Mucosa of stomach (tissue), 1 donor: Measurements from ENCODE around the gene GRIP1.

Experiments used
- H3K27me3 ChIP-seq: one replicate; pipeline ENCODE4 v1.7.0; 2013; ENCODE audit warnings: mild to moderate bottlenecking, low read length; ENCODE audit not compliant: control insufficient read depth, insufficient read depth
- H3K36me3 ChIP-seq: one replicate; pipeline ENCODE4 v1.7.0; 2013; ENCODE audit warnings: low read length; ENCODE audit not compliant: control insufficient read depth, insufficient read depth
- H3K4me1 ChIP-seq: one replicate; pipeline ENCODE4 v1.7.0; 2013; ENCODE audit warnings: mild to moderate bottlenecking, low read length; ENCODE audit not compliant: control insufficient read depth, insufficient read depth
- H3K4me3 ChIP-seq: one replicate; pipeline ENCODE4 v1.7.0; 2013; ENCODE audit warnings: low read length
- H3K9ac ChIP-seq: one replicate; pipeline ENCODE4 v1.7.0; 2013; ENCODE audit warnings: mild to moderate bottlenecking, low read length, moderate library complexity
- H3K9me3 ChIP-seq: one replicate; pipeline ENCODE4 v1.7.0; 2013; ENCODE audit warnings: mild to moderate bottlenecking, low read length, moderate library complexity; ENCODE audit not compliant: control insufficient read depth
- donor health status: Pancreatic carcinoma.

GRIP1 gene

DNA sequence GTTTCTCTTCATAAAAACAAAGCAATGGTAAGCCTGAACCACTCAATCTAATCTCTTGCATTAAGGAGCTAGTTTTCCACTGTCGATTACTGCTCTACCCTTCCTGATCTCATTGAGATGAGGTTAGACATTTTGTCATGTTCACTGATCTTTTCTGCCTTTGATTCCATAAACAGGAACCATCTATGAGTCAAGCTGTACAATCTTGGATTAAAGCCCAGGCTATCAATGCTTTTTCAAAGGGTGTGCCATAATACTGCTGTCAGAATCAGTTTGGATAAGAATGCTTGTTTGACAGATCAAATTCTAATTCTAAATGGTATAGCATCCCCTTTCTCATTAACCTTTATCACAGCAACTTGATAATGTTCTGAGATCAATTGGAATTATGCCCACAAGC, 16.1 kb downstream of the GRIP1 start:
- no peaks in the 10 kb centered on the region for H3K36me3 ChIP-seq
- no peak overlapping the region for H3K9ac ChIP-seq
- H3K9me3 ChIP-seq, result no peaks in the 10 kb centered on the region
- no peaks in the 10 kb centered on the region for H3K27me3 ChIP-seq
- peaks cover 6% of the 10 kb centered on the region for H3K4me1 ChIP-seq
- no peak overlapping the region for H3K4me3 ChIP-seq

DNA sequence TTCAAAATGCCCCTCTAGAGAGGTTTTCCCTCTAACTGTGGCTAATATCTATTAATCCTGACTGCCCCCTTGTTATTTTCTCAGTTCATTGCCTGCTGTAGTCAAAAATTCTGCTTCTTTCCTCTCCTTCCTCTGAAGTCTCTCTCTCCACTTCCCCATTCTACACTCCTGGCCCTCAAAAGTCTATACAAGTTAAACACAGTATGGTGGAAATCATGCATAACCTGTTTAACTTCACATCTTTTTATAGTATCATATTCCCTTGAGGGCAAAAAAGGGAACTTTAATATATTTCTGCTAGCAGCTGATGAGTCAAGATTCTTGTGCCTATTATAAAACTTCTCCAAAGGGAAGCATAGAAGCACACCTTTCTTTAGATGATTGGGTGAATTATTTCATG, 16.7 kb downstream of the GRIP1 start:
- Histone ChIP-seq H3K27me3 (no peaks in the 10 kb centered on the region), H3K9me3 (no peaks in the 10 kb centered on the region), H3K36me3 (no peaks in the 10 kb centered on the region), H3K4me3 (no peak overlapping the region), H3K4me1 (peaks cover 6% of the 10 kb centered on the region), H3K9ac (no peak overlapping the region)

DNA sequence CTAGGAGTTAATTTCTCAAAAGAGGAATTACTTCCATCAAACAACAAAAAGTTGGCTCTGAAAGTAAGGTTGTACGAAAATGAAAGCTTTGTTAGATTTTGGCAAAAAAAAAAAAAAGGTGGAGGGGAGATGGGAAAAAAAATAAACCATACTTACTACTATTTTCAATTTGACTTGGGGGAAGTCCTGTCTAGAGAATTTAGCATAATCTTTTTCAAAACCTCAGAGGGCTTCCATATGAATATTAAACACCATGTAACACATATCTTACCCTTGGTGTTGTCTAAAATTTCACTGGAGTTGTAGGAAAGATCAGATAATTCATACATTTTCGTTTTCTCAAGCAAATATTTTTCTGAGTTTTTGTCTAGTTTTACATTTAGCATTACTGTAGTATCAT, 17.5 kb downstream of the GRIP1 start:
- Histone ChIP-seq H3K36me3 (no peaks in the 10 kb centered on the region), H3K4me1 (peaks cover 6% of the 10 kb centered on the region), H3K9me3 (no peaks in the 10 kb centered on the region), H3K9ac (no peak overlapping the region), H3K4me3 (no peak overlapping the region), H3K27me3 (no peaks in the 10 kb centered on the region)

DNA sequence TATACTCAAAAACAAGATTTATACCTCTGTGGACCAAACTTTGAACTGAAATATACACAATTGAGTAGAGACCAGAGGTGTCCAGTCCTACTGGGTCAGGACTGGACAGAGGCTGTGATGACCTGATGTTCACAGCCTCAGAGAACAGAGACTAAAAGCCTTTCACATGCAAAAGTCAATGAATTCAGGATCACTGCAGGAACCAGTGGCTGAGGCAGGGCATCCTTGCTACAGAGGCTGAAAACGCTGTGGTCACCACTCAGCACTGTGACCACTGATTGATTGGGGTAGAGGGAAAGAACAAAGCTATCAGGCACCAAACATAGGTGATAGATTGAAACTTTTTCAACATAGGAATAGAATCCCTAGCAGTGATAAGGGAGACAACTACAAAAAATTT, 25.1 kb downstream of the GRIP1 start:
- H3K36me3 ChIP-seq, result no peaks in the 10 kb centered on the region
- no peak overlapping the region for H3K4me3 ChIP-seq
- no peak overlapping the region for H3K9ac ChIP-seq
- H3K27me3 ChIP-seq, result no peaks in the 10 kb centered on the region
- peaks cover 6% of the 10 kb centered on the region for H3K4me1 ChIP-seq
- H3K9me3 ChIP-seq, result no peaks in the 10 kb centered on the region

DNA sequence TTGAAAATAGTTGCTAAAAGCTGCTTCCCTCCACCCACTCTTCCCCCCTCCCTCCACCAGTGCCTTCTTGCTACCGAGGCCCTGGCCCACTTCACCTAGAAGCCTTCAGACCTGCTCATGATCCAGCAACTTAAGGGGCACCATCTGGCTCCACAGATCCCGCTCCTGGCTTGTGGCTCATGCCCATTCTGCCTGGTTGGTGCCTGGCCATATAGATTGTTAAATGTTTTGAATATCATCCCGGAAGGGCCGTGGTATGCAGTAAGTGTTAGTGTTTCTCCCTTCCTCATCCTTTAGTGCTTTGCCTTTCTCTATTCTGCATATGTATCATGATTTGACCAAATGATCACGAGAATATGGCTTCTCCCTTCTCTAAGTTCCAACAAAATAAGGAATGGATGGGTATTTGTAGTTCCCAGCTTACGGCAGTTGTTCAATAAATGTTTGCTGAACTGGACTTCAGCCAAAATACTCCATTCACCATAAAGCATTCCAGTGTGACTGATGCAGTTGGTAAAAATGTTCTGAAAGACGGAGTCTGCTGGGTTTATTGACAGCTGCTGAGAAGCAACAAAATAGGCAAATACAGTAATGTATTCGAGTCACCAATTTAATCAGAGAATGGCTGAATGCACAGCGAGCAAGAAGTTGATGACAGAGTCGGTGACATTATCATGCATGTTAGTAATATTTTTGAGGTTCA, 30.7 kb downstream of the GRIP1 start:
- Histone ChIP-seq H3K4me3 (no peak overlapping the region), H3K36me3 (no peaks in the 10 kb centered on the region), H3K27me3 (no peaks in the 10 kb centered on the region), H3K9me3 (no peaks in the 10 kb centered on the region), H3K4me1 (no peaks in the 10 kb centered on the region), H3K9ac (no peak overlapping the region)

DNA sequence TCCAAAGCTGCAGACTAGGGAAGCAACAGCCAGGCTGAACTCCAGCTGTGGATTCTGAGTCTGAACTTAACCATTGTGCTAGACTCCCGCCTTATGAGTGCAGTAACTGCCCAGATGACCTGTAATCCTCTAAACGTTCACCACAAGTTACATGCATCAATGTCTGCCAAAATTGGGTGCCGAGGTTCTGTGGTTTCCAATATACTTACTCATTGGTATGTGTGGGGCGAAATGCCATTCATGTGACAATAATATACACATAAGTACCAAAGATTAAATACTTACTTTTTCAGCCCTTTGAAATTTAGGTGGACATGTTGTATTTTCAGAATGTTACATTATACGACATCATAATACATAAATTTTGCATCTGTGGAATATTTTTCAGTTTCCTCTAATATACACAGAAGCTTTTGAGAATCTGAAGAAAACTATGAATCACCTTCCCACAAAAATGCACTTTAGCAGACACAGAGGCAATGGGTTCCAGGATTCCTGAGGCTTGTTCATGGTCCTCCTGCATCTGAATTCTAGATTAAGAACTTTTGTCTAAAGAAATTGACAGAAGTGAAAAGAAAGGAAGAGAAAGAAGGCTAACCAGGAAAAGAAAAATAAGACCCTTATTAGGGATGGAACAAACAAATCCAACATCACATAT, 31.7 kb downstream of the GRIP1 start:
- no peaks in the 10 kb centered on the region for H3K36me3 ChIP-seq
- no peaks in the 10 kb centered on the region for H3K27me3 ChIP-seq
- no peaks in the 10 kb centered on the region for H3K9me3 ChIP-seq
- H3K4me3 ChIP-seq, result no peak overlapping the region
- H3K9ac ChIP-seq, result no peak overlapping the region
- no peaks in the 10 kb centered on the region for H3K4me1 ChIP-seq

DNA sequence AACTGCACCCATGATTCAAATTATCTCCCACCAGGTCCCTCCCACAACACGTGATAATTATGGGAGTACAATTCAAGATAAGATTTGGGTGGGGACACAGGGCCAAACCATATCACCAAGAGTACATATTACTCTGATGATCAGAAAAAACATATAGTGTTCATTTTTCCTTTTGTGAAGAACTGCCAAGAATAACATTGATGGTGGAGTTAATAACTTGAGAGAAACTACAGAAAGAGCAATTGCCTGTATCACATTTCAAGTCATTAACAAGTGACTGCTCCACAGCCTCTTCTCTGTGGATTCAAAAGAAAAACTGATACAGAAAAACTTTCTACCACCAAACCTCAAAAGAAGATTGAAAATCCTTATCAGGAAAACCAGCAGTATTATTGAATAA, 34.7 kb downstream of the GRIP1 start:
- Histone ChIP-seq H3K36me3 (no peaks in the 10 kb centered on the region), H3K9ac (no peak overlapping the region), H3K4me1 (no peaks in the 10 kb centered on the region), H3K27me3 (no peaks in the 10 kb centered on the region), H3K4me3 (no peak overlapping the region), H3K9me3 (no peaks in the 10 kb centered on the region)

DNA sequence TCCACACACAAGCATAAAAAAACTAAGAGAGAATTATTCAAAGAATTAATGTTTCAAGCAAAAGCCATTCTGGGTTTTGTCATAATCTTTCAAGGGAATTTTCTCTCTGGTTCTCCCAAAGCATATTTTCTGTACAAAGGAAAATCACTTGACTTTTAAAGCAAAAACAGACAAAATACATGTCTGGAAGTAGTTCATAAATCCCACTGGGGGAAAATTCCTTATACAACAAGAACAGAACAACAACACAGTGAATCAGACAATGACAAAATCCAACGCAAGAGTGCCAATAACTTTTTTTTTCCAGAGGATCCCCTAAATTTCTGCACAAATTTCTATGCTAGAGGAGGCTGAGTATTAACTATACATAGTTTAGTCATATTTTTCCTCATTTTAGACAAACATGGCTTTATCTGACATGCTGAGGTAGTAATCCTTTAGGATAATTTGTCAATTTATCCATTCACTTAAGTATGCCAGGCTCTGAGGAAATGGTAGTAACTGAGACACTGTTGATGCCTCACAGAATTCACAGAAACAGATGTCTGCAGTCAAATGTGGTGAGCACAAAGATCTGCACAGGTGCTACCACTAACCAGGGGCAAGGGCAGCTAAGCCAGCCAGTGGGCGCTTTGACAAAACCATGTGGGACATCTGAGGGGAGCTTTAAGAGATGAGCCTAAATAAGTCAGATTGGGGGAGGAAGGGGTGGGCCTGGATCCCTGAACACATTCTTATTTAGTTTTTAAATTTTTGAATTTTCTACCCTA, 38.0 kb downstream of the GRIP1 start:
- Histone ChIP-seq H3K9me3 (no peaks in the 10 kb centered on the region), H3K4me1 (no peaks in the 10 kb centered on the region), H3K36me3 (no peaks in the 10 kb centered on the region), H3K27me3 (no peaks in the 10 kb centered on the region), H3K4me3 (no peak overlapping the region), H3K9ac (no peak overlapping the region)

DNA sequence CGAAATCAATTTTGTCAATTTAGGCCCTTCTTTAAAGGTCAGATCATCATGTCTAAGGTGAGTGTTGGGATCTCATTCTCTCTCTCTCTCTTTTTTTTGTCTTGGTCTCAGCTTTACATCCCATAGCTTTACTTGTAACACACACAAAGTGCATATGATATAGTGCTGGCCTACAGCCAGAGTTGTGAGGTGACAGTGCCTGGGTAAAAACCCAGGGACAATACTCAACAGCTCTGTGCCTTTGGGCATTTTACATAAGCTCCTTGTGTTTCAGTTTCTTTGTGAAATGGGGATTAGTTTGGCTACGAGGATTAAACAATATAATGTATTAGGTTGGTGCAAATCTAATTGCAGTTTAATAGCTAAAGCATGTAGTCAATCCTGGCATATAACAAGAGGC, 40.2 kb downstream of the GRIP1 start:
- H3K9ac ChIP-seq, result no peak overlapping the region
- H3K4me1 ChIP-seq, result no peaks in the 10 kb centered on the region
- H3K27me3 ChIP-seq, result no peaks in the 10 kb centered on the region
- no peaks in the 10 kb centered on the region for H3K36me3 ChIP-seq
- no peak overlapping the region for H3K4me3 ChIP-seq
- no peaks in the 10 kb centered on the region for H3K9me3 ChIP-seq

DNA sequence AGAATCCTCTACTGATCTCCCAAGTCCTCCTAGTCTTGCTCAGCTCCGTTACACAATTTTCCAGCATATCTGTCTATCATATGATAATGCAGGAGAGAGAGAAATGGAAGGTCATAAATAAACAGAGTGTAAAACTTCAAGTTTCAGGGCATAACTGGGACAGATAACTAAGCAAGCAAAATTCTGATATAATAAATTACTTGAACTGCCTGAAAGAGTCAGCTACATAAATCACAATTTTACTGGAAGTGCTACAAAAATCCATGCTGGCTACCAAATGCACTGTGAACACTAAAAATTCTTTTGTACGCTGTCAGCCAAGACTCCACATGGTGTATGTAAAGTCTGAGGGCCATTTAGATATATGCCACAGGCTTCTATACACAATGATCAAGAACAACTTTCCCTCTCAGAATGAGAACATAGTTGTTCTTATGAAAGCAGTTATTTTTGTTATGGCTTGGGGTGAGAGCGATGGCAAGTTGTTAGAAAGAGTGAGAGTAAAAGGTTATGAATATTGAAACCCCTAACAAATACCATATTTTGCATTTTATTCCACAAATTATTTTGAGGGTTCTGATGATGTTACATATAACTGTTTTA, 41.1 kb downstream of the GRIP1 start:
- Histone ChIP-seq H3K9me3 (no peaks in the 10 kb centered on the region), H3K36me3 (no peaks in the 10 kb centered on the region), H3K4me3 (no peak overlapping the region), H3K4me1 (no peaks in the 10 kb centered on the region), H3K27me3 (no peaks in the 10 kb centered on the region), H3K9ac (no peak overlapping the region)

DNA sequence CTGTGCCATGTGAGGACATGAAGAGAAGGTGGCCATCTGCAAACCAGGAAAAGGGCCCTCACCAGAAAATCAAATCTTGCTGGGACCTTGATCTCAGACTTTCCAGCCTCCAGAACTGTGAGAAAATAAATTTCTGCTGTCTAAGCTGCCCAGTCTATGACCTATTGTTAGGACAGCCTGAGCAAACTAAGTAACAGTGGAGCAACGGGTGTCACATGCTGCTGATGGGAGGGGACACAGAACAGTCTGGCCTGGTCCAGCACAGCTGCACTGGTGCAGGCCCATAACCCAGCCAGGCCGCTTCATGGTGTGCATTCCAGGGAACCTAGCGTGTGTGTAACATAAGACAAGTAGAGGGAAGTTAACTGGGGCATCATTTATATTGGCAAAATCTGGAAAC, 42.1 kb downstream of the GRIP1 start:
- Histone ChIP-seq H3K4me3 (no peak overlapping the region), H3K36me3 (no peaks in the 10 kb centered on the region), H3K27me3 (no peaks in the 10 kb centered on the region), H3K4me1 (no peaks in the 10 kb centered on the region), H3K9ac (no peak overlapping the region), H3K9me3 (no peaks in the 10 kb centered on the region)

DNA sequence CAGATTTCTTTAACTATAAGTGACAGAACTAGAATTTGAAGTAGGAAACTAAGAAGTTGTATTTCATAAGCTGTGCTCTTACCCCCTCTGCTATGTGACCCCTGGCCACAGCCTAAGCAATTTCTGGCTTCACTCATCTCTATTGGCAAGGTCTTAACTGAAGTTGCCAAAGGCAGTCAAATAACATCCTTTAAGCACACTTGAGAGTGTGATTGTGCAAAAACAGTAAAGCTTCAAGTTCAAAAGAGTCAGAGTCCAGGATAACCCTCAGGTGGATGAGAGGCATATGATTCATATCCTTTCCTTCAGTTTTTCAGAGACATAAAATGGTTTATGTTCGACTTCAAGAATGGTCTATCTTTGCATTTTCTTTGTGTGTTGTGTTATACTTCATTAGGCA, 45.2 kb downstream of the GRIP1 start:
- Histone ChIP-seq H3K27me3 (no peaks in the 10 kb centered on the region), H3K4me1 (peaks cover 2% of the 10 kb centered on the region), H3K36me3 (no peaks in the 10 kb centered on the region), H3K4me3 (no peak overlapping the region), H3K9ac (no peak overlapping the region), H3K9me3 (no peaks in the 10 kb centered on the region)
